G401 (cell line): ENCODE results near the gene TSSK2. TPM values are rescaled to one million over a fixed set of nuclear protein-coding genes. Genes with fewer than 3 reads are reported as not detected.
"Not testable (repeated sequence)": the region's sequence is repeated elsewhere in the genome, so short reads cannot be mapped to it uniquely, and the experiment has no call there.

Source experiments
- DNase-seq: peaks from one replicate; pipeline ENCODE4 v3.0.0-alpha.2; 2015; ENCODE audit warnings: low spot score
- in situ Hi-C: cut with HindIII; loops from 2 replicates; pipeline ENCODE4 v1.10.0; 2016; ENCODE audit warnings: low sequenced_read_pairs, mixed read lengths
- total RNA-seq: library from RNA; depleted of rRNA; stranded (reverse); fragments of >200 nt; shearing (Covaris generic); gene quantifications from 2 replicates; pipeline ENCODE4 v1.2.3, GENCODE V29; 2014

The TSSK2 gene
- total RNA-seq, 1 experiment from 2014 or later, result not detected

DNA sequence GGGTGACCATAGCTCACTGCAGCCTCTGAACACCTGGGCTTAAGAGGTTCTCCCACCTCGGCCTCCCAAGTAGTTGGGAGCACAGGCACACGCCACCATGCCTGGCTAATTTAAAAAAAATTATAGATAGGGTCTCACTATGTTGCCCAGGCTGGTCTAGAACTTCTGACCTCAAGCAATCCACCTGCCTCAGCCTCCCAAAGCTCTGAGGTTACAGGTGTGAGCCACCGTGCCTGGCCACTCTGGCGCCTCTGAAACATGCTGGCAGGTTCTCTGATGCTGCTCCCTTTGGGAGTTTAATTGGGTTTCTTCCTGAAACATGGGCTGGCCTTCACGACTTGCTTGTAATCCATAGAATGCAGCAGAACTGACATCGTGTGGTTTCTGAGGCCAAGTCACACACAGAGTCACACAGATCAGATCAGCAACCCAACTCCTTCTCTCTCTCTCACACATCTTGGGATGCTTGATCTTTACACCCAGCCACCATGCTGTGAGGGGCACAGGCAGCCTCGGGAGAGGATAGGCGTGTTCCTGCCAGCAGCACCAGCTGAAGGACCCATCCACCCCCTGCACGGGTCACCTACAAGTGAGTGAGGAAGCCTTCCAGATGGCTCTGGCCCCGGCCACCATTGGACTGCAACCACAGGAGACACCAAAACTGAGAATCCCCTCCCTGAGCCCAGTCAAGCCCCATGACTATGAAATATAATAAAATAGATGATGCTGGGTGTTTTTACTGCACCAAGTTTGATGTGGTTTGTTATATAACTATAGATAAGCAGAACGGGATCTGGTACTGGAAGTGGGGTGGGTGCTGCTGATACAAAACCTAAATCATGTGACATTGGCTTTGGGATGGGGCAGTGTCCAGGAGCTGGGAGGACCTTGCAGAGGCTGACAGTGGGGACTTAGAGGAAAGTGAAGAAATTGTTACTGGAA, 22.1 kb downstream of the TSSK2 start:
- in situ Hi-C loops, result no loop called here
- DNase-seq, result no peak

GRCh38 chr22:19156109-19156508, 25.0 kb downstream of the TSSK2 start:
- DNase-seq, in situ Hi-C loops: not testable (repeated sequence)

GRCh38 chr22:19158649-19159048, 27.5 kb downstream of the TSSK2 start:
- in situ Hi-C loops, result not testable (repeated sequence)

GRCh38 chr22:19164425-19164824, 33.3 kb downstream of the TSSK2 start:
- in situ Hi-C loops, result no loop called here
- DNase-seq, result no peak

More at GRCh38 chr22:19158649-19159048, 27.5 kb downstream of the TSSK2 start:
- DNase-seq, result not testable (repeated sequence)

GRCh38 chr22:19166421-19166820, 35.3 kb downstream of the TSSK2 start:
- DNase-seq, result no peak
- in situ Hi-C loops, result no loop called here

DNA sequence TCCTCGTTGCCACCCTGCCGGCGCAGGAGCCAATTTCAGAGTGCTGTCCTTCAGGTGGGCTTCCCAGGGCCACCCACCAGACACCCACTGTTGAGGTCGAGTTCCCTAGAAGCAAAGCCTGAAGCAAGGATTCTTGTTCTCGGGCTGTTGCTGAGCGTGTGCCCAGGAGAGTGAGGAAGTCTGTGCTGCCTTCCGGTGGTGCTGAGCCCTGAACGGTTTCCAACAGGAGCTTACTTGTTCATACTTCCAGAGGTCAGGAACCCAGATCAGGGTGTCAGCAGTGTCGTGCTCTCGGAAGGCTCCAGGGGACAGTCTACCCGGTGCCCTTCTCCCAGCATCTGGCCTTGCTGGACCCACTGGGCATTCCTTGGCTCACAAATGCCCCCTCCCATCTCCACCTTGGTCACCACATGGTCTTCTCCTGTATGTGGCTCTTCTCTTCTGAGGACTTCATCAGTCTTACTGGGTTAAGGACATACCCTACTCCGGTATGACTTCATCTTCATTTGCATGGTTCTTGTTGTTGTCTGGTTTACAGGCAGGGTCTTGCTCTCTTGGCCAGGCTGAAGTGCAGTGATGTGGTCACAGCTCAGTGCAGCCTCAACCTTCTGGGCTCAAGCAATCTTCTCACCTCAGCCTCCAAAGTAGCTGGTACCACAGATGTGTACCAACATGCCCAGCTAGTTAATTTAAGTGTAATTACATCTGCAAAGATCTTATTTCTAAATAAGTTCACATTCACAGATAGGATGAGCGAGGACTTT, 36.2 kb downstream of the TSSK2 start:
- in situ Hi-C loops, result no loop called here
- DNase-seq, result no peak

DNA sequence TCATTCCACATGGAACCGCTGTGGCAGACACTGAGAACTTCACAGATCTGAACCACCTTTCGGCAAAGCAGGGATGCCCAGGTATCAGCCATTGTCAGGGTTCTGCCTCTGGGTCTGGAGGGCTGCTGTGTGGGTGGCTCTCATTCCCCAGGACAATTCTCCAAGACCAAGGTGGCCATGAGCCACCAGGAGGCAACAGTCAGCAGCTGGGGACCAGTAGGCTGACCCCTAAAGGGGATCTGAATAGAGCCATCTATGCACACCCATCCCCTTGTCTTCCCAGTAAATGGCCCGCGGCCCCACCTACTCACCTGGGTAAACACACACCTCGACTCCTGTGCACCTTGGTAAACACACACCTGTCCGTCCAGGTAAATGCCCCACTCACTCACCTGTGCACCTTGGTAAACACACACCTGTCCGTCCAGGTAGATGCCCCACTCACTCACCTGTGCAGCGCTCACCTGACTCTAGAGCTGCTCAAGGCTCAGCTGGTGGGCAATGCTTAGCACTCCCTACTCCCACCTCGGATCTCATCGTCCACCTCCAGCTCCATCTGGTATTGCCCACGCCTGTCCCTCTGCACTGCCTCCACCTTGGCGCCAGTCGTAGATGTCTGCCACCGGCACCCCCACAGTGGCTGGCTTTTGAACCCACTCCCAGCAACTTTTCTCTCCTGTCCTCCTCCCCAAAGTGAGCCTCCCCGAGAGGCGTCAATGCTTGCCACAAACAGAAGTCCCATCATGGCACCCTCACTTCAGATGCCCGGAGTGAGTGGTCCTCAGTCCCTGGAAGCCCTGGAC, 37.2 kb downstream of the TSSK2 start:
- no peak for DNase-seq
- in situ Hi-C loops, result no loop called here

GRCh38 chr22:19169002-19169946, 38.2 kb downstream of the TSSK2 start:
- in situ Hi-C loops, result no loop called here
- DNase-seq, result peak; percentile 5

DNA sequence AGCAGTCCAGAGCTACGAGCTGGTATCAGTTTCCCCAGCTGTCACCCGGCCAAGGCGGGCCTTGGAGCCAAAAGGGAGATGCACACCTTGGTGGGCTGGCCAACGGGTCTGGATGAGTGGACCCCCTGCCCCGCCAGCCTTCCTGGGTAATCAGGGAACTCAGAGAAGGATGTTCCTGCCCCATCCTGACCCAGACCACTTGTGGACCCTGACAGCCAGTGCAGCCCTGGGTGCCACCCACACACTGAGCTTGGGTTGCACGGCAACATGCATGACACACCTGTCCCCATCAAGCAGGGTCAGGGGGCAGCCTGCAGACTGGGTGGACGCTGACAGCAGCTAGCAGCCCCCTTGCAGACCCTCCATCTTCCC, 38.8 kb downstream of the TSSK2 start:
- in situ Hi-C loops, result no loop called here
- no peak for DNase-seq

GRCh38 chr22:19172213-19173046, 41.3 kb downstream of the TSSK2 start:
- in situ Hi-C loops, result no loop called here
- no peak for DNase-seq

GRCh38 chr22:19173047-19174035, 42.2 kb downstream of the TSSK2 start:
- peak; percentile 7 for DNase-seq
- in situ Hi-C loops, result no loop called here

DNA sequence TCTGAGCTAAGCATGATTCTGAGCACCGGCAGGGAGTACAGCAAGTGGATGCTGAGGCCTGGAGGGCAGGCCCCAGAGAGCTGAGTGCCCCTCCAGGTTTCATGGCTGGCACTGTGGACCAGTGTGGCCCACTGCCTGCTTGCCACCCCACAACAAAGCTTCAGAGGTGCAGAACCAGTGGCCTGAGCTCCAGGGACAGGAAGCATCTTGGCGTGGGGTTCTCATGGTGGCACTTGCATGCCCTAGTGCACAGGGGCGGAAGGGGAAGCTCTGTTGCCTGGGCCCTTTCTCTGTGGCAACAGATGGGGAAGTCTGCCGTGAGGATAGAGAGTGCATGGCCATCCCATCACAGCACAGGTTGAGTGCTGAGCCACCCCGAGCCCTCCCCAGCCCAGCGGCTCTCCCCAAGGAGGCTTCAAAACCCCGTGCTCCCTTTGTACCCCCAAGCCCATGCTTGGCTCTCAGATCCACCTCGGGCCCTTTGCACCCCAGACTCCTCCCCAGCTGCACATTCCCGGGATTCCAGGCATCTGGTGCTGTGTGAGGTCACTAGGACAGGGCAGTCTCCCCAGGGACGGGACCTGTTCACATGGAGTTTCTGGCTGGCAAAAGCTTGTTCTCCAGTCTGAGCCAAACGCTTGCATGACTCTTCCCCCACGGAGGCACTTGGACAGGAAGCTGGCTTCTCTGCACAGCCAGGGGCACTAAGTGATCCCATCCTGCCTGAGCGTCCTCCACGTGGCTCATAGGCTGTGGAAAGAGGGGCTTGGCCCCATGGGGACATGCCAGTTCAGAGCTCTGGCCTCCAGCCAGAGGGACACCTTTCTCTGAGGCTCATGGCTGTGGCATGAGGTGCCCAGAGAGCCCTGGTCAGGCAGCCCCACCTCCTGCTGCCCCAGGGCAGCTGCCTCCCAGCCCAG, 43.3 kb downstream of the TSSK2 start:
- DNase-seq, result peak; percentile 27
- in situ Hi-C loops, result no loop called here

DNA sequence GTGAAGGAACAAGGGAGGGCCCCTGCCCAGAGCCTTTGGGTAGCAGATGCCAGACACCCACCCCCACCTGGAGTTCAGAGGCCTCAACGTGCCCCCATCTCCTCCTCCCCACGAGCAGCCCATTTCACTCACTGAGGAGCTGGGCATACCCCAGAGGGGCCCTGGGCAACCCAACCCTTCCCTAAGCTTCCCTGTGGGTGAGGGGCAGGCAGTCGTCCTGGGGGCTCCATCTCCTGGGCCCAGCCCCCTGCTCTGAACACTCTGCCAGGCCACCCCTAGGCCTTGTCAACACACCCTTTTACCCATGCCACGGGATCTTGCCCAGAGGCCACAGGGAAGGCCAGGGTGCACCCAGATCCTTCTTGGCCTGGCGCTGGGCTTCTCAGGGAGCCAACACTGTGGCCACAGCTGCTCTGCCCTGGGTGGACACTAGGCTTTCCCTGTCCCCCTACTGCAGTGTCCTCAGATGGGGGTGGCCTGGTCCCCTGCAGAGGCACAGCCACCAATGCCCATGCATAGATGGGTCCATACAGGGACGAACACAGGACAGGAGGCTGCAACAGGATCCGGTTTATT, 44.0 kb downstream of the TSSK2 start:
- no peak for DNase-seq
- in situ Hi-C loops, result no loop called here

GRCh38 chr22:19175602-19176174, 44.6 kb downstream of the TSSK2 start:
- in situ Hi-C loops, result no loop called here

DNA sequence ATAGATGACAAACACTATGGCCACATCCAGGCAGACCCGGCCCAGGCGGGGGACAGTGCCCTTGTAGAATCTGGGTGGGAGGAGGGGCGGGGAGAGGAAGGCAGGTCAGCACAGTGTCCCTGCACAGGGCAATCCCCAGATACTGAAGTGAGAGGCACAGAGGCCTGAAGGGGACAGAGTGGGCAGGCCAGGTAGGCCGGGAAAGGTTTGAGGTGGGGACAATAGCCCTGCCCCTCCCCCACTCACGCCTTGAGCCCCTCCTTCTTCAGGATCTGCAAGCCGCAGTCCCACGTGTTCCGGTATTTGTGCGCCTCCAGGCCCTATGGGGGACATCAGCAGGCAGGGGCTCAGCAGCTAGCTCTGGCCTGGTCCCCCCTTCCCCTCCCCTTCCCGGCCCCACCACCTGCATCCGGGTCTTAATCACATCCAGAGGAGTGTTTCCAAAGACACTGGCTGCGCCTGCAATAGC, 45.1 kb downstream of the TSSK2 start:
- in situ Hi-C loops, result no loop called here
- DNase-seq, result peak; percentile 16

More at GRCh38 chr22:19175602-19176174, 44.6 kb downstream of the TSSK2 start:
- DNase-seq, result peak; percentile 22
